Spleen (tissue), 11 donors: ENCODE measurements around the gene MCM10. TPM values are rescaled to one million over a fixed set of nuclear protein-coding genes. Genes with fewer than 3 reads are reported as not detected.
A peak's percentile ranks its signal among the peaks of the same experiment; 100 is the strongest.
"Not testable (repeated sequence)": the region's sequence is repeated elsewhere in the genome, so short reads cannot be mapped to it uniquely, and the experiment has no call there.

ENCODE experiments used
- DNase-seq: peaks from one replicate; pipeline ENCODE4 v3.0.0-alpha.2; 2020
- H3K27ac ChIP-seq, 8 donors: fragments of 200-600 bp; sonication (generic) in 7 of 8; 1 replicate in 4 of 8; 2 replicates in 4 of 8; pipeline versions ENCODE4 v1.5.0 to v1.8.0; 2016 to 2021; ENCODE audit warnings: inconsistent platforms in 4 of 8, mild to moderate bottlenecking in 4 of 8, moderate library complexity in 1 of 8
- H3K27me3 ChIP-seq, 7 donors: fragments of 200-600 bp; sonication (generic) in 6 of 7; replicated peaks in 1 of 7; 1 replicate in 4 of 7; 2 replicates in 3 of 7; pipeline versions ENCODE4 v1.5.0 to v1.8.0; 2016 to 2021; ENCODE audit warnings: inconsistent platforms in 3 of 7, mild to moderate bottlenecking in 1 of 7
- H3K36me3 ChIP-seq, 6 donors: fragments of 200-600 bp; sonication (generic) in 5 of 6; 1 replicate in 4 of 6; 2 replicates in 2 of 6; pipeline versions ENCODE4 v1.5.0 to v1.8.0; 2016 to 2021; ENCODE audit warnings: inconsistent platforms in 2 of 6
- H3K4me1 ChIP-seq, 6 donors: fragments of 200-600 bp; sonication (generic) in 5 of 6; 1 replicate in 3 of 6; 2 replicates in 3 of 6; pipeline versions ENCODE4 v1.5.0 to v1.8.0; 2016 to 2021; ENCODE audit warnings: inconsistent platforms in 3 of 6
- H3K4me3 ChIP-seq, 8 donors: fragments of 200-600 bp; sonication (generic) in 7 of 8; 1 replicate in 4 of 8; 2 replicates in 4 of 8; pipeline versions ENCODE4 v1.5.0 to v1.8.0; 2016 to 2021; ENCODE audit warnings: inconsistent platforms in 4 of 8, mild to moderate bottlenecking in 4 of 8, moderate library complexity in 2 of 8
- H3K9me3 ChIP-seq, 8 donors: fragments of 200-600 bp; sonication (generic) in 7 of 8; 1 replicate in 4 of 8; 2 replicates in 4 of 8; pipeline versions ENCODE4 v1.5.0 to v1.8.0; 2016 to 2021; ENCODE audit warnings: inconsistent platforms in 4 of 8
- POLR2A ChIP-seq, 3 donors: fragments of 450-650 bp; IDR thresholded peaks; one replicate each; pipeline ENCODE4 v1.5.1; 2017; ENCODE audit warnings: antibody characterized with exemption in 3 of 3, mild to moderate bottlenecking in 1 of 3
- POLR2AphosphoS5 ChIP-seq, 3 donors: sonication (generic); formaldehyde crosslinking; IDR thresholded peaks; one replicate each; pipeline ENCODE4 v1.5.1; 2017; ENCODE audit warnings: antibody characterized with exemption in 3 of 3
- WGBS, 5 donors: extraction: QIAGEN DNeasy Blood & Tissue Kit in 3 of 5; methylation state at CpG; one replicate each; pipeline versions ENCODE4 v1.1.5 to v1.1.7; 2013 to 2018; 5-methylcytosine and 5-hydroxymethylcytosine counted together
- intact Hi-C: fragments of 100-400 bp; cut with DNase I; formaldehyde crosslinking; loops from one replicate; pipeline ENCODE4 v1.15.0; 2023; ENCODE audit warnings: low total_unique reads
- polyA plus RNA-seq, 3 donors: library from polyadenylated mRNA; stranded (reverse); fragments of 200-250 nt; gene quantifications; one replicate each; pipeline ENCODE4 v1.2.1, GENCODE V29; 2013
- total RNA-seq, 7 donors: library from RNA; depleted of rRNA in 3 of 7; stranded (reverse); fragments of >200 nt in 3 of 7; fragmentation: NEBNext Ultra II Directional in 4 of 7; extraction: Animal tissue kit (Norgen Biotek cat#: 25700) in 4 of 7; gene quantifications; one replicate each; pipeline versions ENCODE4 v1.1.0 to v1.2.1, GENCODE V29; 2016 to 2021
- TF ChIP-seq, protein P1 (sequence below), 11 experiments: fragments of 200-600 bp in 7 of 11; fragments of 450-650 bp in 4 of 11; sonication (generic) in 4 of 11; IDR thresholded peaks in 8 of 11; conservative IDR thresholded peaks in 3 of 11; 1 replicate in 7 of 11; 2 replicates in 4 of 11; pipeline versions ENCODE4 v1.4.0 to v1.8.0; 2016 to 2021; ENCODE audit warnings: antibody characterized with exemption in 11 of 11, inconsistent platforms in 4 of 11, mild to moderate bottlenecking in 1 of 11
- donor health status: healthy with polysubstance abuse.
- donor health status: DM: no; HTN: no; CAD: no; lungs with moderate emphysema.
- donor health status: DM: no; HTN: no; CAD: no.
- donor health status: Bipolar disorder and iron deficiency.
- donor health status: healthy.
- donor health status: DM: no; HTN: no; CAD: no.
- donor health status: DM: yes; HTN: yes; CAD: no.

Gene MCM10
- total and polyA plus RNA-seq, 10 donors: 0.24 to 5.3 (median 1.7) TPM

GRCh38 chr10:13146379-13146778, 15.0 kb upstream of the MCM10 start:
- DNase-seq: no peak
- H3K4me1 ChIP-seq: no peaks in the 10 kb centered on the region
- peaks cover 0 to 30% (median 8%) of the 10 kb centered on the region in 8 donors for H3K9me3 ChIP-seq
- peaks cover 0 to 32% (median 3%) of the 10 kb centered on the region in 6 donors for H3K36me3 ChIP-seq
- no peaks in the 10 kb centered on the region for H3K27me3 ChIP-seq
- WGBS, 5 donors: 70 to 90% (median 71%) methylated on average over 1 of the region's 1 CpG
- H3K27ac ChIP-seq: no peak overlapping the region
- no peak overlapping the region for H3K4me3 ChIP-seq
- TF ChIP-seq POLR2A (IDR thresholded peaks at IDR 0.05) (no peak), POLR2AphosphoS5 (IDR thresholded peaks at IDR 0.05) (no peak)
- TF ChIP-seq, protein P1, sequence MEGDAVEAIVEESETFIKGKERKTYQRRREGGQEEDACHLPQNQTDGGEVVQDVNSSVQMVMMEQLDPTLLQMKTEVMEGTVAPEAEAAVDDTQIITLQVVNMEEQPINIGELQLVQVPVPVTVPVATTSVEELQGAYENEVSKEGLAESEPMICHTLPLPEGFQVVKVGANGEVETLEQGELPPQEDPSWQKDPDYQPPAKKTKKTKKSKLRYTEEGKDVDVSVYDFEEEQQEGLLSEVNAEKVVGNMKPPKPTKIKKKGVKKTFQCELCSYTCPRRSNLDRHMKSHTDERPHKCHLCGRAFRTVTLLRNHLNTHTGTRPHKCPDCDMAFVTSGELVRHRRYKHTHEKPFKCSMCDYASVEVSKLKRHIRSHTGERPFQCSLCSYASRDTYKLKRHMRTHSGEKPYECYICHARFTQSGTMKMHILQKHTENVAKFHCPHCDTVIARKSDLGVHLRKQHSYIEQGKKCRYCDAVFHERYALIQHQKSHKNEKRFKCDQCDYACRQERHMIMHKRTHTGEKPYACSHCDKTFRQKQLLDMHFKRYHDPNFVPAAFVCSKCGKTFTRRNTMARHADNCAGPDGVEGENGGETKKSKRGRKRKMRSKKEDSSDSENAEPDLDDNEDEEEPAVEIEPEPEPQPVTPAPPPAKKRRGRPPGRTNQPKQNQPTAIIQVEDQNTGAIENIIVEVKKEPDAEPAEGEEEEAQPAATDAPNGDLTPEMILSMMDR (IDR thresholded peaks at IDR 0.05 in 8 of 11, conservative IDR thresholded peaks at IDR 0.05 in 3 of 11): no peak
- intact Hi-C loops: no loop called here

DNA sequence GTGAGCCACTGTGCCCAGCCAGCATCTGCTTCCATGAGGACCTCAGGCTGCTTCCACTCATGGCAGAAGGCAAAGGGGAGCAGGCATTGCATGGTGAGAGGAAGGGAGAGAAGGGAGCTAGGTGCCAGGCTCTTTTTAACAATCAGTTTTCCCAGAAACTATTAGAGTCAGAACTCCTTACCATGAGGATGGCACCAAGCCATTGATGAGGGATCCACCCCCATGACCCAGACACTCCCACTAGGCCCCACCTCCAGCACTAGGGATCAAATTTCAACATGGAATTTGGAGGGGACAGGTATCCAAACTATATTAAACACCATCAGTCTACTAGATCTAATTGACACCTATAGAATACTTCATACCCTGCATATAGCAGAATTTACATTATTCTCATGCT, 14.2 kb upstream of the MCM10 start:
- peaks cover 0 to 25% (median 0%) of the 10 kb centered on the region in 6 donors for H3K36me3 ChIP-seq
- DNase-seq: no peak
- H3K27me3 ChIP-seq: no peaks in the 10 kb centered on the region
- TF ChIP-seq, protein P1 (IDR thresholded peaks at IDR 0.05 in 8 of 11, conservative IDR thresholded peaks at IDR 0.05 in 3 of 11): no peak
- TF ChIP-seq POLR2AphosphoS5 (IDR thresholded peaks at IDR 0.05) (no peak), POLR2A (IDR thresholded peaks at IDR 0.05) (no peak)
- no peak overlapping the region for H3K4me3 ChIP-seq
- peaks cover 0 to 30% (median 8%) of the 10 kb centered on the region in 8 donors for H3K9me3 ChIP-seq
- H3K4me1 ChIP-seq: no peaks in the 10 kb centered on the region
- intact Hi-C loops: no loop called here
- no peak overlapping the region for H3K27ac ChIP-seq

- peaks cover 0 to 15% (median 3%) of the 10 kb centered on the region in 8 donors for H3K9me3 ChIP-seq
- 93 to 98% (median 97%) methylated on average over 3 of the region's 3 CpGs for WGBS, 5 donors
- intact Hi-C loops: no loop called here
Measured at GRCh38 chr10:13152296-13152695, 9.1 kb upstream of the MCM10 start.

GRCh38 chr10:13155860-13156259, 5.5 kb upstream of the MCM10 start:
- H3K27me3 ChIP-seq, H3K36me3 ChIP-seq, H3K9me3 ChIP-seq, intact Hi-C loops, H3K27ac ChIP-seq, H3K4me3 ChIP-seq, DNase-seq, H3K4me1 ChIP-seq: not testable (repeated sequence)
- WGBS, 5 donors: 84 to 96% (median 87%) methylated on average over 4 of the region's 4 CpGs

More at GRCh38 chr10:13152296-13152695, 9.1 kb upstream of the MCM10 start:
- no peak overlapping the region for H3K4me3 ChIP-seq
- H3K27me3 ChIP-seq: no peaks in the 10 kb centered on the region
- DNase-seq: no peak
- H3K36me3 ChIP-seq: no peaks in the 10 kb centered on the region
- H3K27ac ChIP-seq: no peak overlapping the region
- no peaks in the 10 kb centered on the region for H3K4me1 ChIP-seq
- TF ChIP-seq, protein P1 (IDR thresholded peaks at IDR 0.05 in 8 of 11, conservative IDR thresholded peaks at IDR 0.05 in 3 of 11): no peak
- TF ChIP-seq POLR2A (IDR thresholded peaks at IDR 0.05): no peak
- TF ChIP-seq POLR2AphosphoS5 (IDR thresholded peaks at IDR 0.05): no peak

- Histone ChIP-seq H3K27me3 (no peaks in the 10 kb centered on the region), H3K36me3 (no peaks in the 10 kb centered on the region), H3K4me3 (peak overlapping the region in 5 of 8 donors; percentile 13 to 52 (median 24)), H3K9me3 (no peaks in the 10 kb centered on the region), H3K27ac (peak overlapping the region in 1 of 8 donors; percentile 35), H3K4me1 (peaks cover 0 to 23% (median 18%) of the 10 kb centered on the region in 6 donors)
- intact Hi-C loops: no loop called here
- WGBS, 5 donors: 44 to 63% (median 58%) methylated on average over 26 to 32 of the region's 32 CpGs
- DNase-seq: peak; percentile 81
- TF ChIP-seq POLR2AphosphoS5 (IDR thresholded peaks at IDR 0.05) (peak in 1 of 3 donors; percentile 39), POLR2A (IDR thresholded peaks at IDR 0.05) (no peak)
- TF ChIP-seq, protein P1 (IDR thresholded peaks at IDR 0.05 in 8 of 11, conservative IDR thresholded peaks at IDR 0.05 in 3 of 11): no peak
Measured at GRCh38 chr10:13158401-13158800, 3.0 kb upstream of the MCM10 start.
